RPMI8226 (cell line): ENCODE measurements around the gene ARL10.

Experiments used
- DNase-seq: peaks from one replicate; pipeline ENCODE4 v3.0.0-alpha.2; 2015

Gene ARL10

DNA sequence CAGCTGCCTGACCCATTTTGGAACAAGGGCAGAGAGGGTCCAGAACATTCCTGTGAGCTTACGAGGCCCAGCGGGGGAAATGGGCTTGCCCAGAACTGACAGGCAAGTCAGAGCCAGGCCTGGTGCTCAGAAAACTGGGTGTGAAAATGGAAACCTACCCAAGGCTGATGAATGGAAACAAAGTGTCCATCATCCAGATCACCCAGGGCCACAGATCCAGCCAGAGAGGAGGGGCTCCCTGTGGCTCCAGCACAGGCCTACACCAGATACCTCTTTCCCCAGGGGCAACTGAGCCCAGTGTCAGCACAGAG, 47.9 kb downstream of the ARL10 start:
- no peak for DNase-seq

- DNase-seq: no peak
These were observed 48.5 kb downstream of the ARL10 start for GRCh38 chr5:176413709-176414191.

- no peak for DNase-seq
These were observed 49.4 kb downstream of the ARL10 start for GRCh38 chr5:176414704-176415103.

- peak; percentile 16 for DNase-seq
These were observed 50.1 kb downstream of the ARL10 start for GRCh38 chr5:176415240-176415951.

GRCh38 chr5:176415952-176416924, 51.0 kb downstream of the ARL10 start, which contains the start of gene CLTB:
Gene CLTB (minus strand): TSS chr5:176416539. CDS start chr5:176416363, 176 bp downstream.
- peak; percentile 95 for DNase-seq

DNA sequence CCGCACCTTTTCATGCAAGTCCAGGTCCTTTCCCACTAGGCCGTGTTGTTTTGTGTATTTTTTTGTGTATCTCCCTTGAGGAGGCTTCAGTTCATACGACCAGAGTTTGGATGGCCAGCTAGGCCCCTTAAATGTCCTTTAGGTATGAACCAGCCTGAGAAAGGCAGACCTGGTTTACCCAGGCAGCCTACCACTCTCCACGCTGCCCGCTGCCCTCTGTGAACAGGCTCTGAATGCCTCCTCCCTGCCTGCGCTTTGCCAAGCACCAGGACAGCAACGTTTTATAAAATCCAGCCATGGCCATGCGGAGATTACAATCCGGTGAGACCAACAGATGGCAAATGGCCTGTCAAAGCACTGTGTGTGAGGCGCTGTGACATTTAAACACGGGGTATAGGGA, 51.7 kb downstream of the ARL10 start:
- DNase-seq: no peak

GRCh38 chr5:176418251-176418650, 53.0 kb downstream of the ARL10 start:
- no peak for DNase-seq

GRCh38 chr5:176420086-176420485, 54.8 kb downstream of the ARL10 start:
- DNase-seq: no peak

GRCh38 chr5:176420972-176421544, 55.8 kb downstream of the ARL10 start:
- DNase-seq: no peak

- no peak for DNase-seq
These were observed 58.9 kb downstream of the ARL10 start for GRCh38 chr5:176424181-176424580.

GRCh38 chr5:176425138-176425537, 59.9 kb downstream of the ARL10 start:
- no peak for DNase-seq

- DNase-seq: no peak
These were observed 60.5 kb downstream of the ARL10 start for GRCh38 chr5:176425791-176426190.

GRCh38 chr5:176426876-176427275, 61.6 kb downstream of the ARL10 start:
- DNase-seq: no peak

GRCh38 chr5:176427971-176428370, 62.7 kb downstream of the ARL10 start:
- DNase-seq: no peak

- no peak for DNase-seq
These were observed 64.7 kb downstream of the ARL10 start for GRCh38 chr5:176429972-176430371.
